Hematopoietic multipotent progenitor cell treated with erythropoietin and hydrocortisone succinate and interleukin-3 and kit ligand, for 15 days (in vitro differentiated cells): ENCODE data around the gene KCNK4.

Experiments used
- DNase-seq: peaks from one replicate; pipeline ENCODE4 v3.0.0-alpha.2; 2015; ENCODE audit warnings: low spot score

Gene KCNK4

GRCh38 chr11:64347193-64347867, 56.2 kb downstream of the KCNK4 start:
- no peak for DNase-seq

GRCh38 chr11:64348383-64349024, 57.4 kb downstream of the KCNK4 start:
- no peak for DNase-seq

- no peak for DNase-seq
Measured at GRCh38 chr11:64349025-64349387, 57.9 kb downstream of the KCNK4 start.

GRCh38 chr11:64349404-64349803, 58.3 kb downstream of the KCNK4 start:
- no peak for DNase-seq
